VCaP (cell line): ENCODE results near the gene ISCA2.

Source experiments
- H3K27ac ChIP-seq: fragments of 450-650 bp; 2 replicates; pipeline ENCODE4 v1.5.1; 2017
- CTCF ChIP-seq: fragments of 450-650 bp; conservative IDR thresholded peaks from 2 replicates; pipeline ENCODE4 v1.5.1; 2017; ENCODE audit warnings: mild to moderate bottlenecking, moderate library complexity

ISCA2 gene

GRCh38 chr14:74462993-74463392 is 30.6 kb upstream of the ISCA2 start:
- TF ChIP-seq CTCF, result no peak
- no peak overlapping the region for H3K27ac ChIP-seq

- TF ChIP-seq CTCF, result no peak
- no peak overlapping the region for H3K27ac ChIP-seq
Measured at GRCh38 chr14:74463697-74464096, 29.9 kb upstream of the ISCA2 start.

GRCh38 chr14:74464785-74465184 is 28.8 kb upstream of the ISCA2 start:
- H3K27ac ChIP-seq, result no peak overlapping the region
- no peak for TF ChIP-seq CTCF

- H3K27ac ChIP-seq, result no peak overlapping the region
- no peak for TF ChIP-seq CTCF
Measured at GRCh38 chr14:74465335-74465734, 28.2 kb upstream of the ISCA2 start.

- no peak overlapping the region for H3K27ac ChIP-seq
- TF ChIP-seq CTCF, result no peak
Measured at GRCh38 chr14:74468513-74468912, 25.1 kb upstream of the ISCA2 start.

GRCh38 chr14:74469548-74470518 is 23.7 kb upstream of the ISCA2 start:
- no peak overlapping the region for H3K27ac ChIP-seq
- no peak for TF ChIP-seq CTCF

- H3K27ac ChIP-seq, result no peak overlapping the region
- no peak for TF ChIP-seq CTCF
Measured at GRCh38 chr14:74472601-74473000, 21.0 kb upstream of the ISCA2 start.
